Adrenal gland (tissue), 12 donors: ENCODE data around the gene SLC30A9. TPM values are rescaled to one million over a fixed set of nuclear protein-coding genes. Genes with fewer than 3 reads are reported as not detected.
A peak's percentile ranks its signal among the peaks of the same experiment; 100 is the strongest.

Experiments
- DNase-seq, 7 donors: peaks; one replicate each; pipeline ENCODE4 v3.0.0-alpha.2; 2019 to 2020
- H3K27ac ChIP-seq, 5 donors: fragments of 200-600 bp; sonication (generic) in 4 of 5; 1 replicate in 3 of 5; 2 replicates in 2 of 5; pipeline versions ENCODE4 v1.5.1 to v1.8.0; 2016 to 2020; ENCODE audit warnings: mild to moderate bottlenecking in 1 of 5
- H3K27me3 ChIP-seq: fragments of 200-600 bp; 2 replicates; pipeline ENCODE4 v1.8.0; 2021
- H3K36me3 ChIP-seq, 2 donors: fragments of 200-600 bp; replicated peaks in 1 of 2; 1 replicate in 1 of 2; 2 replicates in 1 of 2; pipeline versions ENCODE4 v1.5.1 to v1.8.0; 2018 to 2022
- H3K4me1 ChIP-seq, 2 donors: fragments of 200-600 bp; replicated peaks in 1 of 2; 1 replicate in 1 of 2; 2 replicates in 1 of 2; pipeline versions ENCODE4 v1.5.1 to v1.8.0; 2018 to 2021
- H3K4me3 ChIP-seq, 4 donors: fragments of 200-600 bp; sonication (generic) in 3 of 4; one replicate each; pipeline ENCODE4 v1.5.1; 2016 to 2018
- H3K9me3 ChIP-seq, 3 donors: fragments of 200-600 bp; sonication (generic) in 1 of 3; replicated peaks in 1 of 3; 1 replicate in 2 of 3; 2 replicates in 1 of 3; pipeline versions ENCODE4 v1.5.1 to v1.8.0; 2016 to 2021
- CTCF ChIP-seq, 6 experiments: fragments of 450-650 bp in 4 of 6; fragments of 200-600 bp in 2 of 6; sonication (generic) in 1 of 6; IDR thresholded peaks; 1 replicate in 5 of 6; 2 replicates in 1 of 6; pipeline versions ENCODE4 v1.5.1 to v1.8.0; 2016 to 2021; ENCODE audit warnings: antibody characterized with exemption in 6 of 6, mild to moderate bottlenecking in 2 of 6, moderate library complexity in 1 of 6
- POLR2A ChIP-seq, 2 donors: fragments of 450-650 bp; IDR thresholded peaks; one replicate each; pipeline ENCODE4 v1.6.1; 2017; ENCODE audit warnings: antibody characterized with exemption in 2 of 2, mild to moderate bottlenecking in 2 of 2, moderate library complexity in 1 of 2
- WGBS, 4 donors: extraction: QIAGEN DNeasy Blood & Tissue Kit in 2 of 4; methylation state at CpG; one replicate each; pipeline versions ENCODE4 v1.1.5 to v1.1.7; 2013 to 2017; 5-methylcytosine and 5-hydroxymethylcytosine counted together
- intact Hi-C, 2 donors: fragments of 100-400 bp; cut with DNase I; formaldehyde crosslinking; loops; one replicate each; pipeline versions ENCODE4 v1.14.1 to v1.15.0; 2022 to 2023
- polyA plus RNA-seq, 3 donors: library from polyadenylated mRNA; stranded (reverse); fragments of 200-250 nt in 2 of 3; fragments of 350-450 nt in 1 of 3; fragmentation: Illumina TruSeq in 1 of 3; extraction: RNeasy Lipid Tissue Mini Kit (QIAGEN cat#74804) in 1 of 3; gene quantifications; one replicate each; pipeline ENCODE4 v1.2.3, GENCODE V29; 2013 to 2014
- total RNA-seq, 9 donors: library from RNA; depleted of rRNA in 4 of 9; stranded (reverse); fragments of >200 nt in 4 of 9; fragments of 120-200 nt in 1 of 9; fragmentation: NEBNext Ultra II Directional in 1 of 9; extraction: Animal tissue kit (Norgen Biotek cat#: 25700) in 1 of 9; gene quantifications; one replicate each; pipeline versions ENCODE4 v1.1.0 to v1.2.4, GENCODE V29; 2013 to 2023
- donor health status: healthy with polysubstance abuse.
- donor health status: Bipolar disorder and iron deficiency.
- donor health status: DM: yes; HTN: yes; CAD: no.
- donor health status: DM: no; HTN: no; CAD: no.
- donor health status: DM: no; HTN: no; CAD: no.
- donor health status: DM: yes; HTN: yes; CAD: no.

SLC30A9 gene
- total and polyA plus RNA-seq, 12 donors = 12.5 to 157 (median 72.9) TPM

- intact Hi-C loops = no loop called here
- no peaks in the 10 kb centered on the region for H3K9me3 ChIP-seq
- 44 to 55% (median 47%) methylated on average over 1 of the region's 1 CpG for WGBS, 4 donors
Observed at GRCh38 chr4:41985151-41985550, 5.2 kb upstream of the SLC30A9 start.

GRCh38 chr4:41989994-41990364, 351 bp upstream of the SLC30A9 start:
- intact Hi-C loops = no loop called here
- peak overlapping the region in 3 of 4 donors; percentile 66 to 81 (median 74) for H3K4me3 ChIP-seq
- WGBS, 4 donors = 0 to 1% (median 1%) methylated on average over 12 of the region's 12 CpGs
- TF ChIP-seq CTCF (IDR thresholded peaks at IDR 0.05) = no peak
- no peak for TF ChIP-seq POLR2A (IDR thresholded peaks at IDR 0.05)
- H3K36me3 ChIP-seq = no peaks in the 10 kb centered on the region
- peak overlapping the region in 3 of 5 donors; percentile 75 to 90 (median 88) for H3K27ac ChIP-seq
- H3K4me1 ChIP-seq = peaks cover 12 to 27% of the 10 kb centered on the region in 2 donors
- H3K27me3 ChIP-seq = no peaks in the 10 kb centered on the region
- no peaks in the 10 kb centered on the region for H3K9me3 ChIP-seq
- DNase-seq = no peak

More at GRCh38 chr4:41985151-41985550, 5.2 kb upstream of the SLC30A9 start:
- Histone ChIP-seq H3K27ac (no peak overlapping the region), H3K36me3 (no peaks in the 10 kb centered on the region), H3K4me3 (no peak overlapping the region), H3K4me1 (peaks cover 4 to 9% of the 10 kb centered on the region in 2 donors), H3K27me3 (no peaks in the 10 kb centered on the region)
- no peak for DNase-seq
- TF ChIP-seq CTCF (IDR thresholded peaks at IDR 0.05) (no peak), POLR2A (IDR thresholded peaks at IDR 0.05) (no peak)

- intact Hi-C loops = no loop called here
- Histone ChIP-seq H3K4me3 (no peak overlapping the region), H3K27me3 (no peaks in the 10 kb centered on the region), H3K27ac (no peak overlapping the region), H3K36me3 (no peaks in the 10 kb centered on the region), H3K9me3 (no peaks in the 10 kb centered on the region), H3K4me1 (peaks cover 12 to 27% of the 10 kb centered on the region in 2 donors)
- WGBS, 4 donors = 87 to 91% (median 89%) methylated on average over 10 of the region's 10 CpGs
- DNase-seq = no peak
- no peak for TF ChIP-seq CTCF (IDR thresholded peaks at IDR 0.05)
- no peak for TF ChIP-seq POLR2A (IDR thresholded peaks at IDR 0.05)
Observed at GRCh38 chr4:41991916-41992767, 1.8 kb downstream of the SLC30A9 start.

- intact Hi-C loops = no loop called here
- DNase-seq = no peak
- WGBS, 4 donors = 84 to 87% (median 86%) methylated on average over 4 of the region's 4 CpGs
- Histone ChIP-seq H3K36me3 (no peaks in the 10 kb centered on the region), H3K4me3 (no peak overlapping the region), H3K27me3 (no peaks in the 10 kb centered on the region), H3K4me1 (peaks cover 12 to 27% of the 10 kb centered on the region in 2 donors), H3K9me3 (no peaks in the 10 kb centered on the region), H3K27ac (no peak overlapping the region)
- no peak for TF ChIP-seq CTCF (IDR thresholded peaks at IDR 0.05)
Observed at GRCh38 chr4:41992967-41993857, 2.9 kb downstream of the SLC30A9 start.
